ENCODE data around the gene THBD.

Gene THBD

DNA sequence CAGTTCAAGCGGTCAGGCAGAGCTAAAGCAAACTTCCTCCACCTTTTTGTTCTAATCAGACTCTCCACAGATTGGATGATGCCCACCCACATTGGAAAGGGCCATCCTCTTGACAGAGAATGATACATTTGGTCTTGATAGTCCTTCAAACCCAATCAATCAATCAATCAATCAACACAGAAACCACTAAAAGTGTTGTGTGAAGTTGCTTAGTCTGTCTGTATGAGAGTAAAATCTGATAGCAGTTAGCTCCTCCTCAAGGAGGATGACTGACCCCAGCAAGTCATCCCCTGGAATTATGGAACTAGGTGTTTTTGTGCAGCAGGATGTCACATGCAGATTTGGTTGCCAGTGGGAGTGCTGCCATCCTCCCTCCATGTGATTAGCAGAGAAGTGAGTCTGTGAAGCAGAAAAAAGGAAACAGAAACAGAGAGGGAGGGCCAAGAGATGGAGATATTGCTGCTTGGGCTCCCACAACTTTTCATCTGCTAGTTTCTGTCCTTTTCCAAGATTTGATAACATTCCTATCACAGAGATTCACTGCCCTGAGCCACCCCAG is 46.3 kb downstream of the THBD start:
- Histone ChIP-seq H3K9me3 (replicated peaks; ENCODE audit: low read length) (no peaks in the 10 kb centered on the region), H3K27me3 (ENCODE audit: control insufficient read depth, insufficient read depth, low read length) (no peaks in the 10 kb centered on the region), H3K4me2 (ENCODE audit: low read length) (no peak overlapping the region), H3K4me1 (ENCODE audit: control insufficient read depth, insufficient read depth, low read length) (peaks cover 3% of the 10 kb centered on the region), H3K36me3 (ENCODE audit: insufficient read depth, low read length) (no peaks in the 10 kb centered on the region), H3K4me3 (ENCODE audit: low read length) (no peak overlapping the region), H3K9ac (ENCODE audit: low read depth, low read length) (no peak overlapping the region)

DNA sequence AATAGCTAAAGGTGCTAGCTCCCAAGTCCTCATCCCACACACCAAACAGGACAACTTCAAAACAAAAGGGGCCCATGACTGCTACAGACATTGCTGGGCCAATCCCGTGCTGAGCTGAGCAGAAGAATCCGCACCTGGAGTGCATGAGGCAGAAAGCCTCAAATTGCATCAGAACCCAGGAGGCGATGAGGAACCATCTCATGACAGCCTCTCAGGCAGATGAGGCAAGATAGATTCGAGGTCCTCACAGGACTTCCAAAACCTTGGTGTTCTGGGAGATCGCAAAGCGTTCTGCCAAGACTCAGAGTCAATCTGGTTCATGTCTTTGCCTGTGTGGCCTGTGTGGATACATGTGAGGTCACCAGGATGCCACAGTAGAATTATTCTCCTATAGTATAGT is 47.2 kb downstream of the THBD start:
- H3K36me3 ChIP-seq (ENCODE audit: insufficient read depth, low read length): no peaks in the 10 kb centered on the region
- H3K4me1 ChIP-seq (ENCODE audit: control insufficient read depth, insufficient read depth, low read length): peaks cover 3% of the 10 kb centered on the region
- no peak overlapping the region for H3K4me3 ChIP-seq (ENCODE audit: low read length)
- H3K27me3 ChIP-seq (ENCODE audit: control insufficient read depth, insufficient read depth, low read length): no peaks in the 10 kb centered on the region
- H3K9ac ChIP-seq (ENCODE audit: low read depth, low read length): no peak overlapping the region
- H3K9me3 ChIP-seq (replicated peaks; ENCODE audit: low read length): no peaks in the 10 kb centered on the region
- no peak overlapping the region for H3K4me2 ChIP-seq (ENCODE audit: low read length)

DNA sequence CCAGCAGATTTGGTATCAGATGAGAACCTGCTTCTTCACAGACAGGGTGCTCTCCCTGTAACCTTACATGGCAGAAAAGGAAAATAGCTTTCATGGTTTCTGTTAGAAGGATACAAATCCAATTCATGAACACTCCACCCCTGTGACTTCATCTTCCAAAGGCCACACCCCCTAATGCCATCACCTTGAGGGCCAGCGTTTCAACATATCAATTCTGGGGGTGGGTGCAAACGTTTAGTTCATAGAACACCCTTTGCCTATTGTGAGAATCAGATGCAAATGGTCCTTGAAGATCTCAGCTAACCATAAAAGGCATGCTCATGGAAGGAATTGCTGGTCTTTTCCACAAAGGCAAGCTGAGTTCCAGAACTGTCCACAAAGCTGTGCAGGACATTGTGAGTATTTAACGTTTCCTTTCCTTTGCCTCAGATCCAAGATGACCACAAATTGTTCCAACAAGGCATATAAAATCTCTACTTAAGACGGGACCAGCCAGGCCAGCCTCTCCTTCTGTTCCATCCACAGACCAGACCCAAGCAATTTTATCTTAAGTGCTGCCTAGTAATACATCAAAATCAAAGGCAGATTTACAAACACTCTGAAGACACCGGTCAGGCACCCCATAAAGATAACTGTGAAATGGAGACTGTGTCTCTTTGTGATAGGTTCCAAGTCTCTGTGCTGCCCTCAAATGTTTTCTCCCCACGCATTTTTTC is 49.1 kb downstream of the THBD start:
- peaks cover 3% of the 10 kb centered on the region for H3K4me1 ChIP-seq (ENCODE audit: control insufficient read depth, insufficient read depth, low read length)
- H3K9ac ChIP-seq (ENCODE audit: low read depth, low read length): no peak overlapping the region
- H3K27me3 ChIP-seq (ENCODE audit: control insufficient read depth, insufficient read depth, low read length): peaks cover 8% of the 10 kb centered on the region
- no peak overlapping the region for H3K4me3 ChIP-seq (ENCODE audit: low read length)
- no peaks in the 10 kb centered on the region for H3K36me3 ChIP-seq (ENCODE audit: insufficient read depth, low read length)
- H3K9me3 ChIP-seq (replicated peaks; ENCODE audit: low read length): no peaks in the 10 kb centered on the region
- no peak overlapping the region for H3K4me2 ChIP-seq (ENCODE audit: low read length)

DNA sequence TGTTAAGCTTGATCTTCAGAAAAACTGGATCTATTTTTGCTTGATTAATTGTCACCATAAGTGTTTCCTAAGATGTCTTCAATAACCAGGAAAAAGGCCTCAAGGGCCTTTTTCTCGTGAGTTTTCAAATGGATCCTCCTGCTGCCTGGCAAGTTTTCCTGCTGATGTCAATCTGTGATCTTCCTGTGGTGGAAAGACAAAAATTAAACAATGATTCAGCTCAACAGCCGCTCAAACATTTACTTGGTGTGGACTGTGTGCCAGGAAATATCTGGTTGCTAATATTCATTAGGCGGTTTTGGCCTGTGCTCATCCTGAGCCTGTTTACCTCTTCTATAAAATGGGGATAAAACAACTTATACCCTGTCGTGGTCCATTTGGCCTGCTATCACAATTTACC is 49.7 kb downstream of the THBD start:
- no peaks in the 10 kb centered on the region for H3K36me3 ChIP-seq (ENCODE audit: insufficient read depth, low read length)
- no peak overlapping the region for H3K9ac ChIP-seq (ENCODE audit: low read depth, low read length)

DNA sequence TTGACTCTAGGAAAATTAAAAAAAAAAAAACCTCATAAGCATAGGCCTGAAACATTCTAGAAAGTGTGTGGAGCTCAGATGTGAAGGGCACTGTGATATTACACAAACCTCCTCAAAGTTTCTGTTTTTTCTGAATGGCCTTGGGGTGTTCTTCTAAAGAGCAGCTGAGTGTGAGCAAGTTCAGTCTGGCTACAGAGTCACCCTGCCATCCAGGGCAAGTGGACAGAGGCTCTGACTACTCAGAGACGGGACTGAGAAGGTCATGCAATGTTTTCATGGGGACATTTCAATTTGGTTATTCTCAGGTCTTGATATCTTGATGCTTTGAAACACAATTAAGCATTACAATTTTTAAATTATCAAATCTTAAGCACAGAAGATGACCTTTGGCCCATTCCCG is 51.0 kb downstream of the THBD start:
- Histone ChIP-seq H3K9me3 (replicated peaks; ENCODE audit: low read length) (no peaks in the 10 kb centered on the region), H3K9ac (ENCODE audit: low read depth, low read length) (no peak overlapping the region), H3K36me3 (ENCODE audit: insufficient read depth, low read length) (no peaks in the 10 kb centered on the region), H3K27me3 (ENCODE audit: control insufficient read depth, insufficient read depth, low read length) (peaks cover 8% of the 10 kb centered on the region), H3K4me1 (ENCODE audit: control insufficient read depth, insufficient read depth, low read length) (peaks cover 3% of the 10 kb centered on the region), H3K4me3 (ENCODE audit: low read length) (no peak overlapping the region), H3K4me2 (ENCODE audit: low read length) (no peak overlapping the region)

More for the DNA sequence above, 49.7 kb downstream of the THBD start:
- Histone ChIP-seq H3K4me2 (ENCODE audit: low read length) (no peak overlapping the region), H3K27me3 (ENCODE audit: control insufficient read depth, insufficient read depth, low read length) (peaks cover 8% of the 10 kb centered on the region), H3K4me3 (ENCODE audit: low read length) (no peak overlapping the region), H3K4me1 (ENCODE audit: control insufficient read depth, insufficient read depth, low read length) (peaks cover 3% of the 10 kb centered on the region), H3K9me3 (replicated peaks; ENCODE audit: low read length) (no peaks in the 10 kb centered on the region)

DNA sequence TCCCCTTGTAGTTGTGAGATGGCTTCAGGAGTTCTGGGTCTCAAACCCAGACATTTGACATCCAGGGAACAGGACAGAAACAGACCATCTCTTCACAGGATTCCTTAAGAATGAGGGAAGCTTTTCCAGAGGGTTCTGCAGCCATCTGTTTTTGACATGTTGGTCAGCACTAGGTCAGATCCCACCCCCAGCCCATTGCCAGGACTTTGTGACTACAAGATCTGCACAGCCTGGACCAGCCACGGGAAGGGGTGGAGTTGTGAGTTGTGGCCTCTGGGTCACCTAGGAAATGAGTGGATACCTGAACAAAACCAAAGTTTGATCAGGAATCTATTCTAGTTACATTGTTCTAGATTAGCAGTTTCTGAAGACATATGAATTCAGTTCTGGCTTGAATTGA is 53.5 kb downstream of the THBD start:
- no peak overlapping the region for H3K4me2 ChIP-seq (ENCODE audit: low read length)
- H3K4me1 ChIP-seq (ENCODE audit: control insufficient read depth, insufficient read depth, low read length): peaks cover 3% of the 10 kb centered on the region
- peaks cover 8% of the 10 kb centered on the region for H3K27me3 ChIP-seq (ENCODE audit: control insufficient read depth, insufficient read depth, low read length)
- H3K4me3 ChIP-seq (ENCODE audit: low read length): no peak overlapping the region
- no peaks in the 10 kb centered on the region for H3K9me3 ChIP-seq (replicated peaks; ENCODE audit: low read length)
- H3K9ac ChIP-seq (ENCODE audit: low read depth, low read length): no peak overlapping the region
- no peaks in the 10 kb centered on the region for H3K36me3 ChIP-seq (ENCODE audit: insufficient read depth, low read length)
